Measurements from ENCODE around the gene TTC23L. TPM values are rescaled to one million over a fixed set of nuclear protein-coding genes. Genes with fewer than 3 reads are reported as not detected.
A peak's percentile ranks its signal among the peaks of the same experiment; 100 is the strongest.
"Not testable (repeated sequence)": the region's sequence is repeated elsewhere in the genome, so short reads cannot be mapped to it uniquely, and the experiment has no call there.

Gene TTC23L
- total RNA-seq, 4 donors from 2014 or later: 0.38 to 3.2 (median 0.94) TPM

DNA sequence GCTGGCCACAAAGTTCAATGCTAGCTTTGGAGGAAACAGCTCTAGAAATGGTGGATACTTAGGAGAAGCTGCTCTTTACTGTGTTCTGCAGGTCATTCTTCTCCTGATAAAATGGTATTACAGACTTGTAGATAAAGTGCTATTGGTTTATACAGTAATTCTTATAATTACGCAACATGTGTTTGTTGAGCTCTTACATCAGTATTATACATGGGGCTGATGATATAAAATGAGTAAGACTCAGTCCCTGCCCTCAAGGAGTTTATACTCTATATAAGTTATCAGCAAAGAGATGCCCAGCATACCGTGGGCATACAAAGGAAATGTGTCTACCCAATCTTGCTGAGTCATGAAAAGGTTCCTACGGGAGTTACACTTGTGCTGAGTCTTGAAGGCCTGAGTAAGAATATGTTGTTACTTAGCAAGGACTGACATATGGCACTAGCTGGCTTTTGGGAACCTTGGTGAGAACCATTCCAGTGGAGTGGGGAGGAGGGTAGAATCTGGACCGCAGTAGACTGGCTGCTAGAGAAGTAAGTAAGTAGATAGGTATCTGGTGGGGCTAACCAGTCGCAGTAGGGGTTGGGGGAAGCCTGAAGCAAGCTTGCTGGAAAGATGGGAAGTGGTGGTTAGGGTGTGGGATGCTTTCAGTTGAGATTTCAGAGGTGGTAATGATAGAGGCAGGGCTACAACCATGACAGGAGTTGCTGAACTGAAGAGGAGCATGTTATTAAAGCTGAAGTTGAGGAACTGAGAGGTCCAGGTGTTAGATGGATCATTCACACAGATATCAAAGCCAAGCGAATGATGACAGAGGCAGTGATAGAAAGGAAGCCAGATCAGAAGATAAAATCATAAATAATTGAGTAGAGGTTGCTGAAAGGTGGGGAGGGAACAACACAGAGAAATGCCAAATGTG lies 11.1 kb upstream of the TTC23L start:
- WGBS, 2 donors: 87 to 94% methylated on average over 6 of the region's 6 CpGs
- intact Hi-C loops (cut with DNase I; ENCODE audit: low total_unique reads): no loop called here
- no peak for DNase-seq (ENCODE audit: low spot score in 2 of 2)
- no peak for TF ChIP-seq POLR2A (IDR thresholded peaks at IDR 0.05)
- TF ChIP-seq, protein P1, sequence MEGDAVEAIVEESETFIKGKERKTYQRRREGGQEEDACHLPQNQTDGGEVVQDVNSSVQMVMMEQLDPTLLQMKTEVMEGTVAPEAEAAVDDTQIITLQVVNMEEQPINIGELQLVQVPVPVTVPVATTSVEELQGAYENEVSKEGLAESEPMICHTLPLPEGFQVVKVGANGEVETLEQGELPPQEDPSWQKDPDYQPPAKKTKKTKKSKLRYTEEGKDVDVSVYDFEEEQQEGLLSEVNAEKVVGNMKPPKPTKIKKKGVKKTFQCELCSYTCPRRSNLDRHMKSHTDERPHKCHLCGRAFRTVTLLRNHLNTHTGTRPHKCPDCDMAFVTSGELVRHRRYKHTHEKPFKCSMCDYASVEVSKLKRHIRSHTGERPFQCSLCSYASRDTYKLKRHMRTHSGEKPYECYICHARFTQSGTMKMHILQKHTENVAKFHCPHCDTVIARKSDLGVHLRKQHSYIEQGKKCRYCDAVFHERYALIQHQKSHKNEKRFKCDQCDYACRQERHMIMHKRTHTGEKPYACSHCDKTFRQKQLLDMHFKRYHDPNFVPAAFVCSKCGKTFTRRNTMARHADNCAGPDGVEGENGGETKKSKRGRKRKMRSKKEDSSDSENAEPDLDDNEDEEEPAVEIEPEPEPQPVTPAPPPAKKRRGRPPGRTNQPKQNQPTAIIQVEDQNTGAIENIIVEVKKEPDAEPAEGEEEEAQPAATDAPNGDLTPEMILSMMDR (IDR thresholded peaks at IDR 0.05): no peak
- no peak overlapping the region for H3K4me3 ChIP-seq (ENCODE audit: low read depth, poor library complexity, severe bottlenecking)

DNA sequence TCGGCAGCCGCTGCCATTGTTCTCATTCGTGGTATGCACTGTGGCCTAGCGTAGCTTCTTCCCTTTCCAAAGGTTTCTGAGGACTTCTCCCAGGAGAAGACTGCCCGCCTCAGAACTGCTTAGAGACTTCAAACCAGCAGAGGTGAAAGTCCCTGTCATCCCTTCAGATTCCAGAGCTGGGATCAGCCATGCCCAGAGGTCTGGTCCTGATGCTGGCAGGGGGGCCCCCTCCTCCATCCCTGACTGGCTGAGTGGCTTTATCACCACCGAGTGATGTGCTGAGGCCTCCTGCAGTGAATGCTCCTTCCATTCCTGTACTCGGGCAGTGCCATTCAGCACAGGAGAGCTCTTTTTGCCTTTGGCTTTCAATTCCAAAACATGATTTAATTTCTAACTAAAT lies 8.1 kb upstream of the TTC23L start:
- intact Hi-C loops (cut with DNase I; ENCODE audit: low total_unique reads); H3K4me3 ChIP-seq (ENCODE audit: low read depth, poor library complexity, severe bottlenecking); DNase-seq (ENCODE audit: low spot score in 2 of 2): not testable (repeated sequence)
- 78 to 79% methylated on average over 7 of the region's 7 CpGs for WGBS, 2 donors

- no peak overlapping the region for H3K4me3 ChIP-seq (ENCODE audit: low read depth, poor library complexity, severe bottlenecking)
- no peak for DNase-seq (ENCODE audit: low spot score in 2 of 2)
- no peak for TF ChIP-seq POLR2A (IDR thresholded peaks at IDR 0.05)
- intact Hi-C loops (cut with DNase I; ENCODE audit: low total_unique reads): no loop called here
These were observed 7.7 kb upstream of the TTC23L start for GRCh38 chr5:34831303-34831702.

GRCh38 chr5:34832568-34832967 lies 6.4 kb upstream of the TTC23L start:
- TF ChIP-seq, protein P1 (IDR thresholded peaks at IDR 0.05): no peak
- TF ChIP-seq POLR2A (IDR thresholded peaks at IDR 0.05): no peak
- 89 to 91% methylated on average over 5 of the region's 5 CpGs for WGBS, 2 donors
- H3K4me3 ChIP-seq (ENCODE audit: low read depth, poor library complexity, severe bottlenecking): no peak overlapping the region
- DNase-seq (ENCODE audit: low spot score in 2 of 2): no peak
- intact Hi-C loops (cut with DNase I; ENCODE audit: low total_unique reads): no loop called here

DNA sequence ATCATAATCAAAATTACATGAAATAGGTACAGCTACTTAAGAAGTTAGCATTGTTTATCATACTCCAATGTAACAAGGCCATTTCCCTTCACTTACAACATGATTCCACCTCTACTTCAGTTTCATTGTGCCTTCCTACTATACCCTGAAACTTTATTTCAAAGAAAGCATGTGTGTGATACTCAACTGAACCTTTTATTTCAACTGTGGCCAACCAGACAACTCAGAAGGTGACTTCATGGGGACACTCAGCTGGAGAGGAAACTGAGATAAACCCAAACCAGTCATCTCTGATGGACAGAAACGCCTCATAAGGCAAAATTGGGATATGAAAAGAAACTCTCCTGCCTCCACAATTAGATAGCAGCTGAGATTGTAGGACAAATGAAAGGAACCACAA lies 5.9 kb upstream of the TTC23L start:
- DNase-seq (ENCODE audit: low spot score in 2 of 2): no peak
- no peak for TF ChIP-seq POLR2A (IDR thresholded peaks at IDR 0.05)
- TF ChIP-seq, protein P1 (IDR thresholded peaks at IDR 0.05): no peak
- H3K4me3 ChIP-seq (ENCODE audit: low read depth, poor library complexity, severe bottlenecking): no peak overlapping the region
- intact Hi-C loops (cut with DNase I; ENCODE audit: low total_unique reads): no loop called here
- WGBS, 2 donors: 97 to 100% methylated on average over 1 of the region's 1 CpG

GRCh38 chr5:34833976-34834793 lies 4.8 kb upstream of the TTC23L start:
- intact Hi-C loops (cut with DNase I; ENCODE audit: low total_unique reads): no loop called here
- no peak for TF ChIP-seq POLR2A (IDR thresholded peaks at IDR 0.05)
- TF ChIP-seq, protein P1 (IDR thresholded peaks at IDR 0.05): no peak
- H3K4me3 ChIP-seq (ENCODE audit: low read depth, poor library complexity, severe bottlenecking): no peak overlapping the region
- WGBS, 2 donors: 74 to 83% methylated on average over 9 of the region's 9 CpGs
- peak in 1 of 2 donors; percentile 26 for DNase-seq (ENCODE audit: low spot score in 2 of 2)

Data from lower leg skin (tissue), 4 donors.